Activated T-helper 1 cell treated with anti-CD3 and anti-CD28 coated beads, Interleukin-12 subunit alpha, Interleukin-12 subunit beta, Interleukin-2, Interleukin-4 antibody, amounts not matched to agents 30 ng/mL and 10 ng/mL and 1 ng/mL, durations not matched to agents 14 hours and 24 hours and 36 hours (primary cell): ENCODE data around the gene MTSS2. TPM values are rescaled to one million over a fixed set of nuclear protein-coding genes. Genes with fewer than 3 reads are reported as not detected.

Experiments used
- DNase-seq: peaks from one replicate; pipeline ENCODE4 v3.0.0; 2021; ENCODE audit warnings: low spot score
- H3K27ac Mint-ChIP-seq: one replicate; pipeline ENCODE4 v1.8.0; 2021; ENCODE audit warnings: mild to moderate bottlenecking, mixed read lengths
- H3K27me3 Mint-ChIP-seq: one replicate; pipeline ENCODE4 v1.8.0; 2022; ENCODE audit warnings: mild to moderate bottlenecking, moderate library complexity, mixed read lengths; ENCODE audit not compliant: insufficient read depth
- H3K36me3 Mint-ChIP-seq: one replicate; pipeline ENCODE4 v1.8.0; 2021; ENCODE audit warnings: low read depth, mixed read lengths
- H3K4me1 Mint-ChIP-seq: one replicate; pipeline ENCODE4 v1.8.0; 2021; ENCODE audit warnings: low read depth, mixed read lengths
- H3K4me3 Mint-ChIP-seq: one replicate; pipeline ENCODE4 v1.8.0; 2021; ENCODE audit warnings: mild to moderate bottlenecking, moderate library complexity, mixed read lengths
- H3K9me3 Mint-ChIP-seq: one replicate; pipeline ENCODE4 v1.8.0; 2021; ENCODE audit warnings: mixed read lengths
- intact Hi-C: fragments of 100-400 bp; cut with micrococcal nuclease; formaldehyde crosslinking; loops from one replicate; pipeline ENCODE4 v1.15.1; 2024
- total RNA-seq: library from RNA; stranded (reverse); gene quantifications from 2 replicates; pipeline ENCODE4 v1.2.3, GENCODE V29; 2022

Gene MTSS2
- total RNA-seq: 2.0 and 3.5 TPM in 2 replicates

GRCh38 chr16:70685938-70686375 lies at the start of gene MTSS2:
MTSS2 (minus strand) TSS chr16:70686053; CDS start chr16:70685791, 262 bp downstream.
- Mint-ChIP-seq H3K36me3 (no peaks in the 10 kb centered on the region), H3K4me3 (no peak within 1 kb of the TSS), H3K27ac (no peak within 1 kb of the TSS), H3K9me3 (no peaks in the 10 kb centered on the region), H3K27me3 (peaks cover 25% of the 10 kb centered on the region), H3K4me1 (no peaks in the 10 kb centered on the region)
- intact Hi-C loops: loop anchor here (2.0 kb wide), 1 partner anchor 53 kb away; no protein-coding TSS in a partner anchor
- DNase-seq: no peak

GRCh38 chr16:70735141-70735979 lies 49.5 kb upstream of the MTSS2 start:
- Mint-ChIP-seq H3K4me1 (peaks cover 39% of the 10 kb centered on the region), H3K9me3 (no peaks in the 10 kb centered on the region), H3K4me3 (no peak overlapping the region), H3K27me3 (no peaks in the 10 kb centered on the region), H3K36me3 (peaks cover 13% of the 10 kb centered on the region), H3K27ac (no peak overlapping the region)
- intact Hi-C loops: loop anchor here (5.0 to 10.0 kb wide), 2 partner anchors 331 to 623 kb away; partner anchors contain the start of gene PDPR
- no peak for DNase-seq

GRCh38 chr16:70734522-70735095 lies 48.8 kb upstream of the MTSS2 start:
- H3K27ac Mint-ChIP-seq: no peak overlapping the region

GRCh38 chr16:70730944-70731343 lies 45.1 kb upstream of the MTSS2 start:
- Mint-ChIP-seq H3K9me3 (no peaks in the 10 kb centered on the region), H3K4me1 (peaks cover 6% of the 10 kb centered on the region), H3K27me3 (no peaks in the 10 kb centered on the region), H3K27ac (no peak overlapping the region), H3K4me3 (no peak overlapping the region), H3K36me3 (peaks cover 20% of the 10 kb centered on the region)
- no peak for DNase-seq
- intact Hi-C loops: loop anchor here (10.0 kb wide), 1 partner anchor 326 kb away; no protein-coding TSS in a partner anchor

More at GRCh38 chr16:70734522-70735095, 48.8 kb upstream of the MTSS2 start:
- Mint-ChIP-seq H3K27me3 (no peaks in the 10 kb centered on the region), H3K4me3 (no peak overlapping the region), H3K4me1 (peaks cover 36% of the 10 kb centered on the region), H3K36me3 (peaks cover 20% of the 10 kb centered on the region), H3K9me3 (no peaks in the 10 kb centered on the region)
- DNase-seq: no peak
- intact Hi-C loops: loop anchor here (5.0 to 10.0 kb wide), 2 partner anchors 330 to 622 kb away; partner anchors contain the start of gene PDPR

- Mint-ChIP-seq H3K27me3 (no peaks in the 10 kb centered on the region), H3K36me3 (peaks cover 20% of the 10 kb centered on the region), H3K27ac (no peak overlapping the region), H3K4me3 (no peak overlapping the region), H3K4me1 (peaks cover 5% of the 10 kb centered on the region), H3K9me3 (no peaks in the 10 kb centered on the region)
- DNase-seq: no peak
- intact Hi-C loops: loop anchor here (10.0 kb wide), 1 partner anchor 325 kb away; no protein-coding TSS in a partner anchor
These were observed 44.2 kb upstream of the MTSS2 start for GRCh38 chr16:70730031-70730430.

- Mint-ChIP-seq H3K4me3 (no peak overlapping the region), H3K27ac (no peak overlapping the region), H3K9me3 (no peaks in the 10 kb centered on the region), H3K4me1 (no peaks in the 10 kb centered on the region), H3K27me3 (no peaks in the 10 kb centered on the region), H3K36me3 (peaks cover 15% of the 10 kb centered on the region)
- intact Hi-C loops: no loop called here
- DNase-seq: no peak
These were observed 43.4 kb upstream of the MTSS2 start for GRCh38 chr16:70729292-70729691.

- Mint-ChIP-seq H3K27me3 (no peaks in the 10 kb centered on the region), H3K4me1 (no peaks in the 10 kb centered on the region), H3K36me3 (peaks cover 15% of the 10 kb centered on the region), H3K9me3 (no peaks in the 10 kb centered on the region), H3K27ac (no peak overlapping the region), H3K4me3 (no peak overlapping the region)
- DNase-seq: no peak
- intact Hi-C loops: no loop called here
These were observed 42.3 kb upstream of the MTSS2 start for GRCh38 chr16:70728150-70728549.

- H3K4me3 Mint-ChIP-seq: no peak overlapping the region
- intact Hi-C loops: no loop called here
- no peak overlapping the region for H3K27ac Mint-ChIP-seq
- peaks cover 14% of the 10 kb centered on the region for H3K36me3 Mint-ChIP-seq
- no peaks in the 10 kb centered on the region for H3K9me3 Mint-ChIP-seq
- H3K4me1 Mint-ChIP-seq: no peaks in the 10 kb centered on the region
- DNase-seq: no peak
- H3K27me3 Mint-ChIP-seq: no peaks in the 10 kb centered on the region
These were observed 41.1 kb upstream of the MTSS2 start for GRCh38 chr16:70726892-70727361.

- H3K9me3 Mint-ChIP-seq: no peaks in the 10 kb centered on the region
- no peak for DNase-seq
- H3K4me3 Mint-ChIP-seq: no peak overlapping the region
- peaks cover 1% of the 10 kb centered on the region for H3K4me1 Mint-ChIP-seq
- intact Hi-C loops: no loop called here
- H3K27ac Mint-ChIP-seq: no peak overlapping the region
- peaks cover 13% of the 10 kb centered on the region for H3K36me3 Mint-ChIP-seq
- no peaks in the 10 kb centered on the region for H3K27me3 Mint-ChIP-seq
These were observed 40.3 kb upstream of the MTSS2 start for GRCh38 chr16:70725912-70726828.

GRCh38 chr16:70725024-70725911 lies 39.4 kb upstream of the MTSS2 start:
- no peak for DNase-seq
- H3K27me3 Mint-ChIP-seq: no peaks in the 10 kb centered on the region
- no peak overlapping the region for H3K4me3 Mint-ChIP-seq
- H3K36me3 Mint-ChIP-seq: peaks cover 10% of the 10 kb centered on the region
- no peak overlapping the region for H3K27ac Mint-ChIP-seq
- no peaks in the 10 kb centered on the region for H3K9me3 Mint-ChIP-seq
- H3K4me1 Mint-ChIP-seq: peaks cover 11% of the 10 kb centered on the region
- intact Hi-C loops: no loop called here

GRCh38 chr16:70724146-70725023 lies 38.5 kb upstream of the MTSS2 start:
- peaks cover 6% of the 10 kb centered on the region for H3K36me3 Mint-ChIP-seq
- H3K27ac Mint-ChIP-seq: no peak overlapping the region
- intact Hi-C loops: no loop called here
- H3K4me1 Mint-ChIP-seq: peaks cover 11% of the 10 kb centered on the region
- H3K9me3 Mint-ChIP-seq: no peaks in the 10 kb centered on the region
- no peak overlapping the region for H3K4me3 Mint-ChIP-seq
- DNase-seq: no peak
- no peaks in the 10 kb centered on the region for H3K27me3 Mint-ChIP-seq
